DMS114 treated with DMSO at 0.1 percent for 48 hours (cell line): ENCODE measurements around the gene CCDC9B.

ENCODE experiments used
- DNase-seq: peaks from one replicate; lab custom pipeline; 2025; ENCODE audit not compliant: unreplicated experiment; lab: John Stamatoyannopoulos, UW

CCDC9B gene

DNA sequence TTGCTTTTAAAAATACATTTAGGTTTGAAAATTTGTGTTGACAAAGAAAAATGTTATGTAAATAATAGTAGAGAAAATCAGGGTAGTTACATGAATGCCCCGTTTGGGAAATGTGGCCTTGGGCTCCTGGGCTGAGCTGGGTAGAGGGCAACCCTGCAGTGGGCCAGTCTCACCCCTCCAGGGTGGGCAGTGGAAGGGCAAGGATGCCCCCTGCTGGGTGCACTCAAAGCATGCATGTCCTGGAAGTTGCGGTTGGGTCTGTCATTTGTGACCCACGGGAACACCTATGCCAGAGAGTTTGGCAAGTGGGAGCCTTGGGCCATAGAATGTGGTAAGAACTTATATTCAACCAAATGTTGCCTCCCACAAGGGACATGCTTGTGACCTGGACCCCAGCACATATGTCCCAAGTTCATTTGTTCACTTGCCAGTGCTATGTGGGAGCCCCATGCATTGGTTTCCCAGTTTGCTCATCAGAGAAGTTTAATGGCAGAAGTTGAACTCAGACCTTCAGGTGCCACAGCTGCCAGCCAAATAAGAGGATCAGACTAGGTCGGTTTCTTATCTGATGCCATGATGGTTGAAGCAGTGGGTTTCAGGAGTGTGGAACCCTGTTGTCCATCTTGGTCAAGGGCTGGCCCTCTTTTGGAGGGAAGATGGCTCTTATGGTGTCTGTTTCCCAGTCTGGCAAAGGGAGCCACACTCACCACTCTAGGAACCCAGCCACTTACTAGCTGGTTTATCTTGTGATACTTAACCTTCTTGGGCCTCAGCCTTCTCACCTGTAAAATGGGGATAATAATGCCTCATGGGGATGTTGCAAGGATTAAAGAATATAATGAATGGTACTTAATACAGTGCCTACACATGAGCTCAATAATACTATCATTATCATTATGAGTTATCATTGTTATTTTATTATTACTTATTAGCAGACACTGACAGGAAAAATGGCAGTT is 30.5 kb downstream of the CCDC9B start:
- DNase-seq: no peak

DNA sequence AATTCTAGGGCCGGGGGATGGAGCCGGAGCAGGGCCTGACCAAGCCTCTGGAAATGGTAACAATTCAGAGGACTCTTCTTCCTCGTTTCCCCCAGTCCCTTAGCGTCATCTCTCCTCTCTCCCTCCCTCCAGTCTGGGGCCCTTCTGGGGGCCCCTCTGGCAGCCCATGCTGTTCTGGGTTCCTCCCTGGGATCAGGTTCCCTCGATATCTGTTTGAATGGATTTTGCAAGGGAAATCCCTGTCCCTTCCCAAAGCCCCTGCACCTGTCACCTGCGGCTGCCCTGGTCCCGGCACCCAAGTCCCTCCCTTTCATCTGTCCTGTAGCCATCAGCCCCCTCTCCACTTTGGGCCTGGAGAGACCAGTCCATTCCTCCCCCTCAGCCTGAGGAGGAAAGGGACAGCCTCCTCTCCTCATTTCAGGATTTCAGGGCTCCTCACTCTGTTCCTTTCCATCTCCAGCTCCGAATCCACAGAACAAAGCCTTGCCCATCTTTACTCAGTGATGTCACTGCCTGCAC is 31.3 kb downstream of the CCDC9B start:
- DNase-seq: no peak

DNA sequence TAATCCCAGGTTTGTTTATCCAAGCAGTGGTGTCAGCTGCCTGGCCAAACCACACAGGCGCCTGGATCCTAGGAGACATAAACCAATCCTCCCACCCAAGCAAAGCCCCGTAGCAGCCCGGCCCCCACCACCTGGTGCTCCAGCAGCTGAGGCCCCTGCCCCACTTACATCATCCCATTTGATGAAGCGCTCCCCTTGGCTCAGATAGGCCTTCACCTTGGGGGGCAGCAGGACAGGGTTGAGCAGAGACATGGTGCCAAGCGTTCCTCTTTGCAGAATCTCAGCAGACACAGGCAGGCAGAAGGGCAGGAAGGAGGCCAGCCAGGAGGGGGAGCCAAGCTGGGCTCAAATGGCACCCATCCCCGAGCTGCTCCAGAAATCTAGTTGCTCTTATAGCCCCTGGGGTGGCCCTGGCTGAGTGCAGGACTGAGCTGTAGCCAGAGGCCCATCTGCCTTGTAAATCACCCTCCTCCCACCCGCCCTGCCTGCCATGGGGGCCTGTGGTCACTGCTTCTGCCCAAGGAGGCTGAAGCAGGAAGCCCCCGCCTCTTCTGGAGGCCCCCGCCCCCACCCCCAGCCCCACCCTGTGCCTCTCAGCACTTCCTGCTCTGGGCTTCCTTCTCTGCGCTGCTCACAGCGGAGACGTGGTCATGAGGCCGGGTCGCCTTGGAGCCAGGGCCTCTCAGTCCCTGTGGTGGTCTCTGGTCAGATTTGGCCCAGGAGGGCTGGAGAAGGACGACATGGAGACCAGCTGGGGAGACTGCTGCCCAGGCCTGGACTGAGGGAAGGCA is 33.1 kb downstream of the CCDC9B start, which contains the start of gene PLCB2:
Gene PLCB2, minus strand, starts transcription at position 515 of the 791 bp plus-strand sequence. Its CDS starts 263 bp downstream, at position 252.
- no peak for DNase-seq

DNA sequence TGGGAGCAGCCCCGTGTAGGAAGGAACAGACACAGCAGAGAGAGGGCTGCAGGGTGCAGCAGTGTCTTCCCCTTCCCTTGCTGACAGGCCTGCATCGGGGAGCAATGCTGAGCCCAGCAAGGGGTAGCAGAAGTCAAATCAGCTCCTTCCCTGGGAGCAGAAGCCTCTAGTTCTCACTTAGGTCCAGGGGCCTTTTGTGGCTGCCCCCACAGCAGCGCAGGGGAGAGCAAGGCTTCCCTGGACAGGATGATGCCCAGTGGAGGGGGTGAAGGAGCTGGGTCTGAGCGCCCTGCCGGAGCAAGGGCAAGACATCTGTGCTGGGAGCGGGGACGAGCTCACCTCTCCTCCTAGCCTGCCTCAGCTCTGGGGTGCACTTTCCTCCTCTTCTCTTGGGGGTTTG is 33.8 kb downstream of the CCDC9B start:
- DNase-seq: no peak

DNA sequence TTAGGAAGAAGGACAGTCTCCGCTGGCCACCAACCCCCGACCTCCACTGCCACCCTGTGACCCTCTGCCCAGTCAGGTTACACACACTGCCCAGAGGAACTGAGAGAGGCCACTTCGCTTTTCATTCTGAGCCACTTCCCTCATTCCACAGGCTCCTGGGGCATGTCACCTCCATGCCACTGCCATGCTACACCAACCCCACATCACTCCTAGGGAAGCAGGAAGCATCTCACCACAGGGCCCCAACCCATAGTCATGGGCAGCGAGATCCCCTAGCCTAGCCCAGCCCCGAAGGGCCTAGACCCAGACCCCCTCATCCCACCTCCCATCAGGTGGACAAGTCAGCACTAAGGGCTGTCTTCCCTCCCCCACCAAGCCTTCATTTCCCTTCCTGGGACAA is 34.4 kb downstream of the CCDC9B start:
- DNase-seq: no peak

DNA sequence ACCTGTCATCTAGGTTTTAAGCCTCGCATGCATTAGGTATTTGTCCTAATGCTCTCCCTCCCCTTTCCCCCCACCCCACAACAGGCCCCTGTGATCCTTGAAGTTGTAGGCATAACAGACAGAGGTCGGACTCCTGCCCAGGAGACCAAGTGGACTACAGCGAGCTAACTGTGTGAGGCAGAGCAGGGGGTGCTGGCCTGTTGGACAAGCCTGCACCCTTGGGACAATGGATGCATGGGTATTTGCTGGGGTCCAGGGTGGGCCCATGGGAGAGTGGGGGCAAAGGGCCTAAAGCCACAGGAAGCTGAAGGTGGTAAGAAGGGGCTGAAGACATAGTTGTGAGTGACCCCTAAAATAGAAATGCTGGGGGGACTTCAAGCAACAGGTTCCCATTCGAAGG is 35.5 kb downstream of the CCDC9B start:
- no peak for DNase-seq

DNA sequence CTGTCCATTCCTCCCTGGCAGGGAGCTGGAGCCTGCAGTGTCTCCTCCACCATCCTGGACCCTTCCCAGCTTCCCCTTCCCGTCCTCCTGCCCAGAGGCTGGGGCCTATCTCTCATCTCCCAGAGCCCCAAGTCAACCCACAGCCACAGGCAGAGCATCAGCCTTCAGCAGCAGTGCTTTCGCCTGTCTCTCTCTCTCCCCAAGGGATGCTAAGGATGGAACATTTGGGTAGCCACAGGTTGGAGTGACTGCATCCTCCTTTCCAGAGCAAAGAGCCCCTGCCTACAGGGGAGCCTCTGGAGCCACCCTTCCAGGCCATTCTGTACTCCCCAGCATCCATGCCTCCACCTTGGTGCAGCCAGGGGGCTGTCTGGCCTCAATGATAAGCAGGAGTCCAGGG is 37.2 kb downstream of the CCDC9B start:
- DNase-seq: no peak

DNA sequence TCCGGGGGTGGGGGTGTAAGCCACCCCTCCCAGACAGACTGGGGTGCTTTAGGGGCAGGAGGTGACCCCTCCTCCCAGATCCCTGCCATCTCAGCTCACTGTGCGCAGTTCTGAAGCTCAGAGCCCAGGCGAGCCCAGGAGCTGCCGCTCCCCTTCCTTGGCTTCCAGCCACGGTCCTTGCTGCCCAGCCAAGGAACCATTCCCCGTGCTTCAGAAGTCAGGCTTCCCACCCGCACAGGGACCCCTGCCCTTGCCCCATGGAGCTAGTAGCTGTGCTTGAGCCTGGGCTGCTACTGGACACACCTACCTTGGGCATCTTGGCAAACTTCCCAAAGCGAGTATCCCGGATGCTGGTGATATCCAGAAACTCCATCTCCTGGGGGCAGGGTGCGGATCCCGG is 37.8 kb downstream of the CCDC9B start:
- DNase-seq: no peak

DNA sequence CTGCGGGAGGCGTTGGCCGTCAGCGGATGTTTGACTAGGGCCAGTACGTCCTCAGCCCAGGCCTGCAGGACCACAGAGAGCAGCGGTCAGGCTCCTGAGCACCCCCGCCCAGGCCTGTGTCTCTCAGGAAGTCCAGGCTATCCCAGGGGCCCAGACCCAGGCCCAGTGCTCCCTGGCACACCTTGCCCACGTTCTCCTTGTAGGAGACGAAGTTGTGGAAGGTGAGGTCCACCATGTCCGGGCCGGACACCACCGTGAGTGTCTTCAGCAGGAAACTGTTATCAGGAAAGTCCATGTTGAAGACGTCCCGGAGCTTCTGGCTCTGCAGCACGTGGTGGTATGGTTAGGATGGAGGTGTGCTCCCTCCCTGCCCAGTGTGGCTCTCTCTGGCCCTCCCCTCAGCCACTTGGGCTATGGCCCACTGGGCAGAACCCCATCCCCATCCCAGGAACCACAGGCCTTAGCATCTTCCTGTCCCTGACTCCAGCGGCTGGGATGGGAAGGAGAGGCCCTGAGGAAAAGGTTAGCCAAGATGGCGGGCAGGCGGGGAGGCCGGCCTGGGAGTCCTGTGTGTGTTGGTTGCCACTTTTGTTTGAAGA is 38.4 kb downstream of the CCDC9B start:
- DNase-seq: no peak

DNA sequence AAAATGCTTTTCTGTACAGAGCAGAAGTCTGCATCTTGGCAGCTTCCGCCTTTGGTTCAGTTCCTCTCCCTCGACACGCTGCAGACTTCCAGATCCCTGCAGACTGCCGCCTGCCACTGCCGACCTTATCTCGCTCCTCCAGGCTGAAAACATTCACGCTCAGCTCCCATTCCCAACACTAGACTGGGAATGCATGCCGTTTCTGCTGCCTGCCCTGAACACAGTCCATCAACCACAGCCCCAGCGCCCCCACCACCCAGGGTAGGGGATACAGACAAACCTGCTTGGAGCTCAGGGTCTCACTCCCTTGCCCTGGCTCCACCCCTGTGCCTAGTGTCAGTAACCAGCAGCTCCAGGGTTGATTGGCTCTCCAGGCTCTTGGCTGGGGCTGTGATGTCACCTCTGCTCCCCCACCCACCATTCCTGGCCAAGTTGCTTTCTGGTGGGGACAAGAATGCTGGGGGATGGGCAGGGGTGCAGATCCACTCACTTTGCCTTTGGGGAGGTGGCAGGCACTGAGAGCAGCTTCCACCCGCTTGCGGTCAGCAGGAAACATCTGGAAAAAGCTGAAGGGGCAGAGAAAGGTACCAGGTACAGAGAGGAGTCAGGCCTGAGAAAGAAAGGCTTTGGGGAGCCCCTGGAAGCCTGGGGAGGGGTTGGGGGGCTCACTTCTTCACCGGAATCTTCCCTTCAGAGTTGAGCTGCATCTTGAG is 39.1 kb downstream of the CCDC9B start:
- DNase-seq: no peak

DNA sequence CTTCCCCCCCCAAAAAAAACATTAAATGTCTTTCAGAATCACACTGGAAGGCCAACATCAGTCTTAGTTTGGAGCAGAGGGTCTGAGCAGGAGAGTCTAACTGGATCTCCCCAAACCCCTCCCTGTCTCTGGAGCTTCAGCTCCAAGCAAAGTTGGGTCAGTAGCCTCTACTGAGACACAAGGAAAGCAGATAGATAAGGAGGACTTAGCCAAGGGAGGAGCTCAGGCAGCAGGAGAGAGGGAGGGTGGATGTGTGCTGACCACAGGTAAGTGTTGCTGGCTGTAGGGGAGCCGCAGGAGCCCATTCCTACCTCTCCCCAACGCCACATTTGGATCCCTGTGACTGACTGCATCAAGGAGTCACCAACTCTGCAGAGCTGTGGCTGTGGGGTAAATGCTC is 40.0 kb downstream of the CCDC9B start:
- DNase-seq: no peak

DNA sequence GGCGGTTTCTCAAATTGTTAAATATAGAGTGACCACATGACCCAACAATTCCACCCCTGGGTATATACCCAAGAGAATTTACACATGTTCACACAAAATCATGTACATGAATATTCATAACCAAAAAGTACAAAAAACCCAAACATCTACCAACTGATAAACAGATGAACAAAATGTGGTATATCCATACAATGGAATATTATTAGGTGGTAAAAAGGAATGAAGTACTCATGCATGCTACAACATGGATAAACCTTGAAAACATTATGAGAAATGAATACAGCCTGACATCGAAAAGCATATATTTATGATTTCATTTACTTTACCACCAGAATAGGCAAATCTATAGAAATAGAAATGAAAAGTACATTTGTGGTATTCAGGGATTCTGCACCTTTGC is 40.4 kb downstream of the CCDC9B start:
- no peak for DNase-seq

DNA sequence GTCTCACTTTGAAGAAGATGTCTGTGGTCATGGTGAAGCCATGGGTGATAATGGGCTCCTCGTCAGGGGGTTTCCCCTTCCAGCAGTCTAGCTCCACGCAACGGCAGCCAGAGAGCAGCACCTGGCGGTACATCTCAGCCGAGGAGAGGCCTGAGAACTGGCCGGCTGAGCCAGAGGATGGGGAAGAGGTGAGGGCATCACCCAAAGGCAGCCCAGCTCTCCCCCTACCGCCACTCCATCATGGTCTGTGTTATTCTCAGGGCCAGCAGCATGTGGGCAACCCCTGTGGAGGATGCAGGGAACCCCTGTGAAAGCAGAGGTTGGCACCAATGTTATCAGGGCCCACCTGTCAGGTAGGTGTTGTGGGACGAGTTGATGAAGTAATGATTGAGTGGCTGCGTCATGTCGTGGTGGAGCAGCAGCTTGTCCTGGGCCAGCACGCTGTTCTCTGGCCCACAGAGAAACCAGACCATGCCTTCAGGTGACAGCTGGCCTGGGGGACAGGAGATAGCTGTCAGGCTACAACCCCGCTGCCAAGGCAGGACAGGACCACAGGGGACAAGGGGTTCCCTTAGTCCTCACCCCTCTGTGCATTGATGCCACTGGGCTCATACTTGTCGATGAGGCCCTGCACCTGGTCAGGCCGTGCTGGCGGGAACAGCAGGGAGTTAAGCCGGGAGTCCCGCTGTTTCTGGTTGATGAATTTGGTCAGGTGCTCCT is 42.4 kb downstream of the CCDC9B start:
- no peak for DNase-seq

DNA sequence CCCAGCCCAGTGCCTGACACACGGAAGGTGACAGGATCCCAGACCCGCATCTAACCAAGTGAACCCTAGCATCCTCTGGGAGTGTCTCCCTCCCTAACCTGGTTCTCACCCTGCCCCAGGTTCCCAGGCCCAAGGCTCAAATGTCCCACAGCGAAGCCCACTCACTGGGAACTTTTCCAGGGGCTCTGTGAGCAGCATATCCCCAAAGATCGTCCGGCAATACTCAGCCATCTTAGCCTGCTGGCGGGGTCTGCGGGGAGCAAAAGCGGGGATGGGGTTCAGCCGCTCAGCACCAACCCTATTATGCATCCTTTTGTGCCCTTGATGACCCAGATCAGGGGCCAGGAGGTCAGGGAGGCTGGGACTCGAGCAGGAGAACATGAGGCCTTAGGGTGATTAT is 43.4 kb downstream of the CCDC9B start:
- DNase-seq: no peak

DNA sequence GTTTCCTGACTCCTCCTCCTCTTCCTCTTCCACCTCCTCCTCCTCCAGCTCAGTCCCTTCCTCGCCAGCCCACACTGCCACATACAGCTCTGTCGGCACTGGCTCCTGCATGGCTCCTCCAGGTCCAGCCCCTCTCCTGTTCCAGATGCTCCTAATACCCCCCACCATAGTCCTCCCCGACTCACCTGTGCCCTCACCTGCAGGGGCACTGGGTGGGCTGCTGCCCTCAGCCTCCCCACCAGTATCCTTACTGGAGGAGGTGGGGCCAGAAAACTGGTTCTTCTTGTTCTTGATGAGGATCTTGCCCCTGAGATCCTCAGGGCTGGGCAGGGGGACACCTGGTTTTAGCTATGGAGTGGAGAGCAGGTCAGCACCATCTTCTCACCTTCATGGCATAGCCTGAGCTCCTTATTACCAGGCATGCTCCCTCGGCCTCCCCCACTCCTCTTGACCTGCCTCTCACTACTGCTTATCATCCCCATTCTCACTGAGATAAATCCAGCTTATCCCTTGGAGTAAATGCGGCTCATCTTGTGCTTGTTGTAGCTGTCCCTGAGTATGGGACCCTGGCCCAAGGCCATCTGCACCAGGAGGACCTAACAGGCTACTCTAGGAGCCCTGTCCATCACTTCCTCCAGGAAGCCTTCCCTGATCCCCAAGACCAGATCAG is 44.0 kb downstream of the CCDC9B start:
- DNase-seq: no peak

DNA sequence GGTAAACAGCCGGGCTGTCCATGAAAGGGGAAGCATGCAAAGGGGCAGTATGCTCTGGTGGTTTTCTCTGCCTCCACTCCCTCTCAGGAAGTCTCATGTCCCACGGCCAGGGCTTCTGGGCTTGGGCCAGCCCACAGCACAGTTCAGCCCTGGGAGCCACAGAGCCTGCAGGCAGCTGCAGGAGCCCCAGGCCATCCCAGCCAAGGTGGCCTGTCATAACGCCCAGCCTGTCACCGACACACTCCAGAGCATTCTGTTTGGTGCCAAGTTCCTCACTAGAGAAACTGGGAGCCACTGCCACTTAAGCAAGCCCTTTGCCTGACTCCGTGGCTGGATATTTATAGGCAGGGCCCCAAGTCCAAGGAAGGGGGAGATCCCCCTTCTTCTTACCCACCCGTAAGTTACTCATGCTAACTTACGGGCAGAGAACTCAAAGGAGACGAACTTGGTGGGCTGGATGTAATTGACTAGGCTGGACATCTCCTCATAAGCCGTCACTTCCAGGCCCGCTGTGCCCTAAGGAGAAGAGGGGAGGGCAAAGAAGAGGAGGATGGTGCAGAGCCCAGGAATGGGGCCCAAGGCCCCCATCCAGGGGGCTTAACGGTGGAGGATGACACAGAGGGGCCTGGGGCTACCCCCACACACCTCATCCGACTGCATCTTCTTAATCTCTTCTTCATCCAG is 44.7 kb downstream of the CCDC9B start:
- DNase-seq: no peak

DNA sequence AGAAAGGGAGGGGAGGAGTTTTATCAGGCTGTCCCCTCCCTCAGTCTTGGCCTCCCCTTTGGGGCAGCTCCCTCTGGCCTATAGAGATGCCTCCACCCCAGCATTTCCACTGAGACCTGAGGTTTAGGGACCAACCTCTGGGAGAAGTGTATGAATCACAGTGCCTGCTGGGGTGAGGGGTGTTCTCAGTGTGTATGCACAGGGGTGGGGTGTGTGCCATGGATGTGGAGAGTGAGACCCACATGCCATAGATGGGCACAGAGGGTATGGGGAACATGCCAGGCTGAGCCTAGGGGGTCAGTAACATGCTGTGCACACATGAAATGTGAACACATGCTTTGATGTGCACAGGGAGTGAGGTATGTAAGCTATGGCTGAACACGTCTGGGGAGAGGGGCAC is 45.4 kb downstream of the CCDC9B start:
- DNase-seq: no peak

DNA sequence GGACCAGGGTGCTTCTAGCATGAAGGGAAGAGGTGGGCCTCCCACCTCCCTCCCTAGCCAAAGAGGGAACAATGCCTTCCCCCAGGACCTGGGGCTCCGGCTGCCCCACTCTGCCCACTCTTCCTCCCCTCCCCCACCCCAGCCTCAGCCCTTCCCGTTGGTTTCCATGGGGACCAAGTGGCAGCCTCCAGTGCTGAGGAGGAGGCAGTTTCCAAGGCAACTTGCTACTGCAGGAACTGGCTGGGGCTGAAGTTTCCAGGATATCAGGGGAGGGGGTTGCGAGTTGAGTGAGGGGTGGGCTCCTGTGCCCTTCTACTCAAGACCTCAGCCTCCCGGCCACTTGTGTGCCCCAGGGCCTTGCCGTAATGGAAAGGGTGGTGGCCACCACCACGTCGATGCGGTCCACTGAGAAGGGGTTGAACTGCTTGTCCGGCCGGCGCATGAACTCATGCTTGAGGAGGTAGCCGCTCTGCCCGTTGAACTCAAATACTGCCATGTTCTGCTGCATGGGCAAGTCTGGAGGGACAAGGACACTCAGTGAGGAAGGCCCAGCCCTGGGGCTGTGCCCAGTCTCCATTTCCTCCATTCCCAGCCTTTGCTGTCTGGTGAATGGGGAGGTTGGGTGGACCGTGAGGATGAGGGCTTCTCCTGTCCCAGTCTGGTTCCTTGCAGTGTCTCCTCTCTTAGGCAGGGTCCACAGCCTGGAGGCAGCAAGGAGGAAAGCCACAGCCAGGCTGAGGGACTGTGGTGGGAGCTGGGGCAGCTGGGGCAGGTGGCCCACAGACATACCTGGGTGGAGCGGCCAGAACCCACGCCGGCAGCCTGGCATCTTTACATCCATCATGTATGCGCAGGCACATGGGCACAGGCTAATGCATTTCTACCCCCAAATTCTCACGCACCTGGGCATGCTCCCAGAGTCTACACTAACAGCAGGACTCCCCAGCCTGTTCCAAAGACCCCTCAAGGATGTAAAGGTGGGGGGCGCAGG is 46.5 kb downstream of the CCDC9B start:
- DNase-seq: no peak
